IMR-90 (cell line): Measurements from ENCODE around the gene PTPRN2. TPM values are rescaled to one million over a fixed set of nuclear protein-coding genes. Genes with fewer than 3 reads are reported as not detected.

Source experiments
- ATAC-seq: fragments of 200-7000 bp; cut with Tn5 transposase; 2 replicates; pipeline ENCODE4 v1.9.1; 2020; ENCODE audit warnings: low read depth, mild to moderate bottlenecking, moderate library complexity
- BruUV-seq: library from RNA; stranded (reverse); fragments of 400-500 nt; replicated peaks from 2 replicates; lab custom pipeline; 2021; lab: Mats Ljungman, UMichigan
- CTCF ChIA-PET: fragments of 300-600 bp; formaldehyde crosslinking; extraction: SDS; loops from one replicate; lab custom pipeline; 2021; ENCODE audit warnings: antibody characterized with exemption; lab: Yijun Ruan, JAX
- POLR2A ChIA-PET: fragments of 300-600 bp; sonication (Branson Sonifier 250); formaldehyde crosslinking; loops from one replicate; lab custom pipeline; 2022; ENCODE audit warnings: antibody characterized with exemption; ENCODE audit not compliant: unreplicated experiment; lab: Charles Lee
- DNase-seq: peaks from one replicate; pipeline ENCODE4 v3.0.0; 2013
- H2AFZ ChIP-seq: replicated peaks from 2 replicates; pipeline ENCODE3; 2013; ENCODE audit warnings: low read length, mild to moderate bottlenecking; ENCODE audit not compliant: poor library complexity
- H2AK5ac ChIP-seq: 2 replicates; pipeline ENCODE4 v1.6.1; 2013; ENCODE audit warnings: low read depth, low read length, inconsistent platforms
- H2AK9ac ChIP-seq: replicated peaks from 2 replicates; pipeline ENCODE3; 2013; ENCODE audit warnings: mild to moderate bottlenecking, low read depth, low read length, moderate library complexity; ENCODE audit not compliant: poor library complexity
- H2BK120ac ChIP-seq: 2 replicates; pipeline ENCODE4 v1.6.1; 2013; ENCODE audit warnings: low read depth, low read length, inconsistent platforms
- H2BK15ac ChIP-seq: 3 replicates; pipeline ENCODE4 v1.6.1; 2013; ENCODE audit warnings: low read depth, low read length, inconsistent platforms
- H2BK20ac ChIP-seq: 2 replicates; pipeline ENCODE4 v1.6.1; 2013; ENCODE audit warnings: low read depth, mild to moderate bottlenecking, inconsistent platforms, low read length, moderate library complexity
- H2BK5ac ChIP-seq: 2 replicates; pipeline ENCODE4 v1.6.1; 2013; ENCODE audit warnings: mild to moderate bottlenecking, low read depth, low read length, inconsistent platforms; ENCODE audit not compliant: poor library complexity, severe bottlenecking
- H3K14ac ChIP-seq: replicated peaks from 2 replicates; pipeline ENCODE4 v1.6.1; 2013; ENCODE audit warnings: low read depth, low read length, inconsistent platforms
- H3K18ac ChIP-seq: 2 replicates; pipeline ENCODE4 v1.6.1; 2013; ENCODE audit warnings: low read depth, low read length, control low read depth
- H3K23ac ChIP-seq: 2 replicates; pipeline ENCODE4 v1.6.1; 2013; ENCODE audit warnings: low read depth, low read length, inconsistent platforms
- H3K27ac ChIP-seq: 2 replicates; pipeline ENCODE4 v1.5.1; 2013; ENCODE audit warnings: mild to moderate bottlenecking, control low read depth, low read length; ENCODE audit not compliant: insufficient read depth
- H3K27me3 ChIP-seq: 2 replicates; pipeline ENCODE4 v1.6.1; 2013; ENCODE audit warnings: low read length; ENCODE audit not compliant: control insufficient read depth, insufficient read depth
- H3K36me3 ChIP-seq: 2 replicates; pipeline ENCODE4 v1.6.1; 2013; ENCODE audit warnings: low read length, mixed read lengths; ENCODE audit not compliant: control insufficient read depth, insufficient read depth
- H3K4ac ChIP-seq: 2 replicates; pipeline ENCODE4 v1.6.1; 2013; ENCODE audit warnings: low read depth, low read length, inconsistent platforms
- H3K4me1 ChIP-seq: 2 replicates; pipeline ENCODE4 v1.6.1; 2013; ENCODE audit warnings: low read length, mixed read lengths; ENCODE audit not compliant: control insufficient read depth, insufficient read depth
- H3K4me2 ChIP-seq: 2 replicates; pipeline ENCODE4 v1.6.1; 2013; ENCODE audit warnings: low read depth, mild to moderate bottlenecking, control low read depth, low read length, moderate library complexity
- H3K4me3 ChIP-seq: 2 replicates; pipeline ENCODE4 v1.5.1; 2013; ENCODE audit warnings: low read depth, mild to moderate bottlenecking, control low read depth, low read length, moderate library complexity; ENCODE audit not compliant: insufficient read depth
- H3K56ac ChIP-seq: 2 replicates; pipeline ENCODE4 v1.6.1; 2013; ENCODE audit warnings: low read length, inconsistent platforms; ENCODE audit not compliant: insufficient read depth; ENCODE audit errors: extremely low read depth
- H3K79me1 ChIP-seq, 2 experiments: 2 replicates each; pipeline ENCODE4 v1.6.1; 2013; ENCODE audit warnings: low read length in 2 of 2, inconsistent platforms in 1 of 2, low read depth in 1 of 2
- H3K9ac ChIP-seq: 2 replicates; pipeline ENCODE4 v1.6.1; 2013; ENCODE audit warnings: low read depth, low read length, control low read depth
- H3K9me1 ChIP-seq: 2 replicates; pipeline ENCODE4 v1.6.1; 2013; ENCODE audit warnings: low read length, inconsistent platforms; ENCODE audit not compliant: insufficient read depth
- H3K9me3 ChIP-seq: 2 replicates; pipeline ENCODE4 v1.6.1; 2013; ENCODE audit warnings: low read length; ENCODE audit not compliant: control insufficient read depth, insufficient read depth
- H4K20me1 ChIP-seq: 2 replicates; pipeline ENCODE4 v1.6.1; 2013; ENCODE audit warnings: low read length, inconsistent platforms; ENCODE audit not compliant: insufficient read depth
- H4K5ac ChIP-seq: 2 replicates; pipeline ENCODE4 v1.6.1; 2013; ENCODE audit warnings: mild to moderate bottlenecking, low read depth, low read length, control low read depth
- H4K8ac ChIP-seq, 2 experiments: 2 replicates each; pipeline ENCODE4 v1.6.1; 2013; ENCODE audit warnings: low read depth in 2 of 2, low read length in 2 of 2, control low read depth in 1 of 2, inconsistent platforms in 1 of 2
- H4K91ac ChIP-seq: 2 replicates; pipeline ENCODE4 v1.6.1; 2013; ENCODE audit warnings: low read depth, low read length, inconsistent platforms; ENCODE audit not compliant: insufficient read depth
- BHLHE40 ChIP-seq: fragments of 150-350 bp; IDR thresholded peaks from 2 replicates; pipeline ENCODE4 v1.6.1; 2016; ENCODE audit warnings: mild to moderate bottlenecking, low read depth, low read length
- CEBPB ChIP-seq: IDR thresholded peaks from 2 replicates; pipeline ENCODE4 v1.6.1; 2012; ENCODE audit warnings: low read depth, low read length, improper control_type of control experiment
- CHD1 ChIP-seq: IDR thresholded peaks from 2 replicates; pipeline ENCODE4 v1.6.1; 2012; ENCODE audit warnings: low read depth, low read length, improper control_type of control experiment
- FOS ChIP-seq: fragments of 150-350 bp; IDR thresholded peaks from 2 replicates; pipeline ENCODE4 v1.6.1; 2016; ENCODE audit warnings: low read depth, low read length
- MAZ ChIP-seq: IDR thresholded peaks from 2 replicates; pipeline ENCODE4 v1.6.1; 2012; ENCODE audit warnings: low read depth, mild to moderate bottlenecking, low read length, improper control_type of control experiment, moderate library complexity, borderline replicate concordance
- MXI1 ChIP-seq: IDR thresholded peaks from 2 replicates; pipeline ENCODE4 v1.6.1; 2012; ENCODE audit warnings: low read depth, mild to moderate bottlenecking, low read length, moderate library complexity, borderline replicate concordance
- NFE2L2 ChIP-seq: fragments of 150-350 bp; IDR thresholded peaks from 2 replicates; pipeline ENCODE4 v1.6.1; 2016; ENCODE audit warnings: low read depth, mild to moderate bottlenecking, low read length
- POLR2A ChIP-seq: IDR thresholded peaks from 2 replicates; pipeline ENCODE4 v1.6.1; 2012; ENCODE audit warnings: mild to moderate bottlenecking, low read depth, low read length
- RAD21 ChIP-seq: IDR thresholded peaks from 2 replicates; pipeline ENCODE4 v1.6.1; 2012; ENCODE audit warnings: low read length, improper control_type of control experiment
- RCOR1 ChIP-seq: IDR thresholded peaks from 2 replicates; pipeline ENCODE4 v1.6.1; 2012; ENCODE audit warnings: mild to moderate bottlenecking, low read length, improper control_type of control experiment; ENCODE audit not compliant: insufficient replicate concordance
- SMC3 ChIP-seq: fragments of 150-350 bp; IDR thresholded peaks from 2 replicates; pipeline ENCODE4 v1.6.1; 2016; ENCODE audit warnings: low read depth, mild to moderate bottlenecking, antibody characterized with exemption, low read length, moderate library complexity
- USF2 ChIP-seq: fragments of 150-350 bp; IDR thresholded peaks from 2 replicates; pipeline ENCODE4 v1.6.1; 2017; ENCODE audit warnings: mild to moderate bottlenecking, antibody characterized with exemption, low read length, low read depth
- WGBS, 2 experiments: methylation state at CpG; one replicate each; pipeline versions ENCODE4 v1.1.5 to v1.1.7; 2013; ENCODE audit warnings: missing lambda C conversion rate in 2 of 2; ENCODE audit not compliant: insufficient read length in 1 of 2; ENCODE audit errors: extremely low coverage in 2 of 2; 5-methylcytosine and 5-hydroxymethylcytosine counted together
- dilution Hi-C: fragments of 300-500 bp; cut with HindIII; formaldehyde crosslinking; loops from one replicate; pipeline ENCODE4 v1.14.3; 2018; ENCODE audit warnings: low sequenced_read_pairs; ENCODE audit not compliant: unreplicated experiment
- in situ Hi-C: fragments of 300-500 bp; cut with MboI; formaldehyde crosslinking; loops from 3 replicates; pipeline ENCODE4 v1.14.3; 2019; ENCODE audit warnings: low sequenced_read_pairs, inconsistent platforms, mixed read lengths
- intact Hi-C: fragments of 100-400 bp; cut with micrococcal nuclease; formaldehyde crosslinking; loops from 2 replicates; pipeline ENCODE4 v1.10.0; 2022
- polyA plus RNA-seq, 3 experiments: library from polyadenylated mRNA; depleted of rRNA; stranded (reverse); fragments of >200 nt; gene quantifications; 2 replicates each; pipeline ENCODE4 v1.2.3, GENCODE V29; 2012; ENCODE audit warnings: low replicate concordance in 1 of 3
- total RNA-seq: library from RNA; depleted of rRNA; stranded (reverse); fragments of >200 nt; gene quantifications from 2 replicates; pipeline ENCODE4 v1.2.3, GENCODE V29; 2012
- TF ChIP-seq, protein P1 (sequence below): fragments of 150-350 bp; IDR thresholded peaks from 2 replicates; pipeline ENCODE4 v1.6.1; 2016; ENCODE audit warnings: low read depth, mild to moderate bottlenecking, low read length, moderate library complexity, borderline replicate concordance
- TF ChIP-seq, protein P2 (sequence below): conservative IDR thresholded peaks from 2 replicates; pipeline ENCODE4 v1.5.1; 2012; ENCODE audit warnings: mild to moderate bottlenecking, low read depth, low read length, improper control_type of control experiment

The PTPRN2 gene
- total and polyA plus RNA-seq, 2 of the 4 experiments (the other 2 are of a cell fraction): 0.03 TPM; not detected in 1

GRCh38 chr7:158411232-158411950 lies 176.2 kb downstream of the PTPRN2 start:
- Histone ChIP-seq H2BK20ac (no peak overlapping the region), H3K4me3 (no peak overlapping the region), H3K9me1 (no peaks in the 10 kb centered on the region), H3K27me3 (no peaks in the 10 kb centered on the region), H3K27ac (no peak overlapping the region), H3K4me1 (no peaks in the 10 kb centered on the region), H3K4me2 (no peak overlapping the region), H4K5ac (no peak overlapping the region), H3K23ac (no peak overlapping the region), H3K9me3 (peaks cover 49% of the 10 kb centered on the region), H4K91ac (no peak overlapping the region), H2BK15ac (no peak overlapping the region), H3K79me1 (no peaks in the 10 kb centered on the region), H4K8ac (no peak overlapping the region), H2BK5ac (no peak overlapping the region), H2AK5ac (no peak overlapping the region), H3K4ac (no peak overlapping the region), H4K20me1 (no peaks in the 10 kb centered on the region), H3K14ac (no peak overlapping the region), H2BK120ac (no peak overlapping the region), H3K9ac (no peak overlapping the region), H3K18ac (no peak overlapping the region), H3K56ac (no peak overlapping the region), H2AFZ (no peak overlapping the region), H3K36me3 (no peaks in the 10 kb centered on the region), H2AK9ac (no peak overlapping the region)
- DNase-seq (no peak), ATAC-seq (no peak)
- dilution Hi-C loops: no loop called here
- TF ChIP-seq RCOR1 (no peak), NFE2L2 (no peak), MXI1 (no peak), MAZ (no peak), CEBPB (no peak), BHLHE40 (no peak), CHD1 (no peak), POLR2A (no peak), FOS (no peak), SMC3 (no peak), RAD21 (no peak), USF2 (no peak)
- TF ChIP-seq, protein P1, sequence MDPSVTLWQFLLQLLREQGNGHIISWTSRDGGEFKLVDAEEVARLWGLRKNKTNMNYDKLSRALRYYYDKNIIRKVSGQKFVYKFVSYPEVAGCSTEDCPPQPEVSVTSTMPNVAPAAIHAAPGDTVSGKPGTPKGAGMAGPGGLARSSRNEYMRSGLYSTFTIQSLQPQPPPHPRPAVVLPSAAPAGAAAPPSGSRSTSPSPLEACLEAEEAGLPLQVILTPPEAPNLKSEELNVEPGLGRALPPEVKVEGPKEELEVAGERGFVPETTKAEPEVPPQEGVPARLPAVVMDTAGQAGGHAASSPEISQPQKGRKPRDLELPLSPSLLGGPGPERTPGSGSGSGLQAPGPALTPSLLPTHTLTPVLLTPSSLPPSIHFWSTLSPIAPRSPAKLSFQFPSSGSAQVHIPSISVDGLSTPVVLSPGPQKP: no peak
- TF ChIP-seq, protein P2, sequence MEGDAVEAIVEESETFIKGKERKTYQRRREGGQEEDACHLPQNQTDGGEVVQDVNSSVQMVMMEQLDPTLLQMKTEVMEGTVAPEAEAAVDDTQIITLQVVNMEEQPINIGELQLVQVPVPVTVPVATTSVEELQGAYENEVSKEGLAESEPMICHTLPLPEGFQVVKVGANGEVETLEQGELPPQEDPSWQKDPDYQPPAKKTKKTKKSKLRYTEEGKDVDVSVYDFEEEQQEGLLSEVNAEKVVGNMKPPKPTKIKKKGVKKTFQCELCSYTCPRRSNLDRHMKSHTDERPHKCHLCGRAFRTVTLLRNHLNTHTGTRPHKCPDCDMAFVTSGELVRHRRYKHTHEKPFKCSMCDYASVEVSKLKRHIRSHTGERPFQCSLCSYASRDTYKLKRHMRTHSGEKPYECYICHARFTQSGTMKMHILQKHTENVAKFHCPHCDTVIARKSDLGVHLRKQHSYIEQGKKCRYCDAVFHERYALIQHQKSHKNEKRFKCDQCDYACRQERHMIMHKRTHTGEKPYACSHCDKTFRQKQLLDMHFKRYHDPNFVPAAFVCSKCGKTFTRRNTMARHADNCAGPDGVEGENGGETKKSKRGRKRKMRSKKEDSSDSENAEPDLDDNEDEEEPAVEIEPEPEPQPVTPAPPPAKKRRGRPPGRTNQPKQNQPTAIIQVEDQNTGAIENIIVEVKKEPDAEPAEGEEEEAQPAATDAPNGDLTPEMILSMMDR: no peak
- no TSS peak for BruUV-seq
- POLR2A ChIA-PET: no interaction called here
- WGBS, 2 experiments: 74% methylated on average over 8 of the region's 24 CpGs; no CpG with 5 or more reads in 1 of the 2 experiments
- CTCF ChIA-PET: no interaction called here
- intact Hi-C loops: no loop called here
- in situ Hi-C loops: no loop called here
